Measurements from ENCODE around the gene MYBPH. TPM values are rescaled to one million over a fixed set of nuclear protein-coding genes. Genes with fewer than 3 reads are reported as not detected.

Gene MYBPH
- total RNA-seq, 4 donors from 2014 or later = not detected

GRCh38 chr1:203130358-203130985 lies 45.2 kb downstream of the MYBPH start:
- no peak for TF ChIP-seq CTCF (IDR thresholded peaks at IDR 0.05; ENCODE audit: low read depth)

GRCh38 chr1:203129501-203130231 lies 46.0 kb downstream of the MYBPH start:
- TF ChIP-seq CTCF (IDR thresholded peaks at IDR 0.05; ENCODE audit: low read depth) = no peak

GRCh38 chr1:203128716-203129500 lies 46.7 kb downstream of the MYBPH start:
- TF ChIP-seq CTCF (IDR thresholded peaks at IDR 0.05; ENCODE audit: low read depth) = no peak

- TF ChIP-seq CTCF (IDR thresholded peaks at IDR 0.05; ENCODE audit: low read depth) = no peak
Observed at GRCh38 chr1:203128431-203128715, 47.3 kb downstream of the MYBPH start.

- no peak for TF ChIP-seq CTCF (IDR thresholded peaks at IDR 0.05; ENCODE audit: low read depth)
Observed at GRCh38 chr1:203127666-203128430, 47.8 kb downstream of the MYBPH start, which contains the start of gene ADORA1. ADORA1 (plus strand) TSS chr1:203127726; CDS start chr1:203128842, 1,116 bp downstream.

GRCh38 chr1:203126866-203127665 lies 48.6 kb downstream of the MYBPH start:
- TF ChIP-seq CTCF (IDR thresholded peaks at IDR 0.05; ENCODE audit: low read depth) = no peak

Data from subcutaneous adipose tissue (tissue), 4 donors.